ENCODE measurements around the gene HDAC4. TPM values are rescaled to one million over a fixed set of nuclear protein-coding genes. Genes with fewer than 3 reads are reported as not detected.

HDAC4 gene
- total RNA-seq, 1 experiment from 2014 or later: 21.8 TPM

- Mint-ChIP-seq H3K9me3 (ENCODE audit: unreplicated experiment) (no peaks in the 10 kb centered on the region), H3K27me3 (ENCODE audit: insufficient read depth, unreplicated experiment) (no peaks in the 10 kb centered on the region), H3K27ac (ENCODE audit: low read depth, unreplicated experiment) (no peak overlapping the region), H3K4me3 (ENCODE audit: unreplicated experiment) (no peak overlapping the region), H3K4me1 (ENCODE audit: insufficient read depth, unreplicated experiment) (no peaks in the 10 kb centered on the region), H3K36me3 (ENCODE audit: insufficient read depth, unreplicated experiment) (peaks cover 10% of the 10 kb centered on the region)
- TF ChIP-seq CTCF (IDR thresholded peaks at IDR 0.05; ENCODE audit: unreplicated experiment): no peak
- ChIA-PET CTCF (no interaction called here), POLR2A (no interaction called here)
- intact Hi-C loops (cut with micrococcal nuclease): no loop called here
- DNase-seq (ENCODE audit: unreplicated experiment): no peak
- BruUV-seq (replicated peaks): no TSS peak
Measured at GRCh38 chr2:239370876-239371725, 29.7 kb downstream of the HDAC4 start.

- H3K36me3 Mint-ChIP-seq (ENCODE audit: insufficient read depth, unreplicated experiment): peaks cover 10% of the 10 kb centered on the region
- CTCF ChIA-PET: no interaction called here
Measured at GRCh38 chr2:239370403-239370802, 30.4 kb downstream of the HDAC4 start.

GRCh38 chr2:239369631-239370161 lies 31.1 kb downstream of the HDAC4 start:
- Mint-ChIP-seq H3K4me1 (ENCODE audit: insufficient read depth, unreplicated experiment) (no peaks in the 10 kb centered on the region), H3K27ac (ENCODE audit: low read depth, unreplicated experiment) (no peak overlapping the region), H3K27me3 (ENCODE audit: insufficient read depth, unreplicated experiment) (no peaks in the 10 kb centered on the region), H3K9me3 (ENCODE audit: unreplicated experiment) (no peaks in the 10 kb centered on the region), H3K4me3 (ENCODE audit: unreplicated experiment) (no peak overlapping the region), H3K36me3 (ENCODE audit: insufficient read depth, unreplicated experiment) (peaks cover 10% of the 10 kb centered on the region)
- TF ChIP-seq CTCF (IDR thresholded peaks at IDR 0.05; ENCODE audit: unreplicated experiment): no peak
- POLR2A ChIA-PET: interaction anchor here (1.0 kb wide), 1 partner anchor 11 kb away, joined by 5 read pairs; no protein-coding TSS in a partner anchor
- CTCF ChIA-PET: interaction anchor here (0.6 kb wide), 1 partner anchor 100 kb away, joined by 3 read pairs; no protein-coding TSS in a partner anchor
- intact Hi-C loops (cut with micrococcal nuclease): no loop called here
- BruUV-seq (replicated peaks): no TSS peak
- no peak for DNase-seq (ENCODE audit: unreplicated experiment)

More at GRCh38 chr2:239370403-239370802, 30.4 kb downstream of the HDAC4 start:
- H3K9me3 Mint-ChIP-seq (ENCODE audit: unreplicated experiment): no peaks in the 10 kb centered on the region
- no peaks in the 10 kb centered on the region for H3K27me3 Mint-ChIP-seq (ENCODE audit: insufficient read depth, unreplicated experiment)
- POLR2A ChIA-PET: no interaction called here
- H3K4me3 Mint-ChIP-seq (ENCODE audit: unreplicated experiment): no peak overlapping the region
- no peak overlapping the region for H3K27ac Mint-ChIP-seq (ENCODE audit: low read depth, unreplicated experiment)
- TF ChIP-seq CTCF (IDR thresholded peaks at IDR 0.05; ENCODE audit: unreplicated experiment): no peak
- intact Hi-C loops (cut with micrococcal nuclease): no loop called here
- H3K4me1 Mint-ChIP-seq (ENCODE audit: insufficient read depth, unreplicated experiment): no peaks in the 10 kb centered on the region
- no TSS peak for BruUV-seq (replicated peaks)
- no peak for DNase-seq (ENCODE audit: unreplicated experiment)

- no peak for DNase-seq (ENCODE audit: unreplicated experiment)
- no TSS peak for BruUV-seq (replicated peaks)
- no peaks in the 10 kb centered on the region for H3K9me3 Mint-ChIP-seq (ENCODE audit: unreplicated experiment)
- intact Hi-C loops (cut with micrococcal nuclease): no loop called here
- ChIA-PET POLR2A (interaction anchor here (1.0 kb wide), 1 partner anchor 11 kb away, joined by 5 read pairs; no protein-coding TSS in a partner anchor), CTCF (interaction anchor here (0.6 kb wide), 1 partner anchor 100 kb away, joined by 3 read pairs; no protein-coding TSS in a partner anchor)
- peaks cover 10% of the 10 kb centered on the region for H3K36me3 Mint-ChIP-seq (ENCODE audit: insufficient read depth, unreplicated experiment)
- H3K4me1 Mint-ChIP-seq (ENCODE audit: insufficient read depth, unreplicated experiment): no peaks in the 10 kb centered on the region
- no peak overlapping the region for H3K4me3 Mint-ChIP-seq (ENCODE audit: unreplicated experiment)
- H3K27me3 Mint-ChIP-seq (ENCODE audit: insufficient read depth, unreplicated experiment): no peaks in the 10 kb centered on the region
- H3K27ac Mint-ChIP-seq (ENCODE audit: low read depth, unreplicated experiment): no peak overlapping the region
- TF ChIP-seq CTCF (IDR thresholded peaks at IDR 0.05; ENCODE audit: unreplicated experiment): no peak
Measured at GRCh38 chr2:239368906-239369552, 31.8 kb downstream of the HDAC4 start.
